H9 (cell line): ENCODE results near the gene LHFPL5. TPM values are rescaled to one million over a fixed set of nuclear protein-coding genes. Genes with fewer than 3 reads are reported as not detected.

Experiments
- DNase-seq: peaks from one replicate; pipeline ENCODE4 v3.0.0-alpha.2; 2017
- H2AFZ ChIP-seq: one replicate; pipeline ENCODE4 v1.6.1; 2013; ENCODE audit warnings: mild to moderate bottlenecking, low read length, control low read depth, moderate library complexity
- H2AK5ac ChIP-seq: 2 replicates; pipeline ENCODE4 v1.6.1; 2013; ENCODE audit warnings: low read length, control low read depth, mixed read lengths; ENCODE audit not compliant: insufficient read length
- H2BK120ac ChIP-seq: one replicate; pipeline ENCODE4 v1.6.1; 2013; ENCODE audit warnings: low read depth, mild to moderate bottlenecking, low read length, control low read depth, inconsistent platforms; ENCODE audit not compliant: poor library complexity, severe bottlenecking
- H2BK12ac ChIP-seq: 2 replicates; pipeline ENCODE4 v1.6.1; 2013; ENCODE audit warnings: low read length, control low read depth, mixed read lengths, low read depth; ENCODE audit not compliant: insufficient read length
- H2BK15ac ChIP-seq: 2 replicates; pipeline ENCODE4 v1.6.1; 2013; ENCODE audit warnings: low read depth, low read length, control low read depth
- H2BK20ac ChIP-seq: one replicate; pipeline ENCODE4 v1.6.1; 2013; ENCODE audit warnings: low read depth, mild to moderate bottlenecking, low read length, control low read depth, inconsistent platforms; ENCODE audit not compliant: poor library complexity, severe bottlenecking
- H2BK5ac ChIP-seq: 2 replicates; pipeline ENCODE4 v1.6.1; 2013; ENCODE audit warnings: low read length, control low read depth, mixed read lengths; ENCODE audit not compliant: insufficient read length
- H3K14ac ChIP-seq: 2 replicates; pipeline ENCODE4 v1.6.1; 2013; ENCODE audit warnings: low read length, control low read depth; ENCODE audit not compliant: insufficient read depth
- H3K18ac ChIP-seq: 2 replicates; pipeline ENCODE4 v1.6.1; 2013; ENCODE audit warnings: low read depth, mild to moderate bottlenecking, mixed read lengths, low read length, control low read depth; ENCODE audit not compliant: insufficient read length
- H3K23ac ChIP-seq: 2 replicates; pipeline ENCODE4 v1.6.1; 2013; ENCODE audit warnings: low read length, control low read depth, mixed read lengths, low read depth; ENCODE audit not compliant: insufficient read length
- H3K23me2 ChIP-seq: 2 replicates; pipeline ENCODE4 v1.6.1; 2013; ENCODE audit warnings: low read depth, mild to moderate bottlenecking, mixed read lengths, low read length, control low read depth; ENCODE audit not compliant: insufficient read length, poor library complexity, severe bottlenecking
- H3K27ac ChIP-seq: 2 replicates; pipeline ENCODE4 v1.5.1; 2013; ENCODE audit warnings: low read length, control low read depth, mixed read lengths, low read depth; ENCODE audit not compliant: insufficient read length
- H3K27me3 ChIP-seq: 2 replicates; pipeline ENCODE4 v1.6.1; 2013; ENCODE audit warnings: low read length, control low read depth, inconsistent platforms; ENCODE audit not compliant: insufficient read depth
- H3K4ac ChIP-seq: 2 replicates; pipeline ENCODE4 v1.6.1; 2013; ENCODE audit warnings: low read depth, mild to moderate bottlenecking, control low read depth, inconsistent platforms, low read length, moderate library complexity
- H3K4me1 ChIP-seq: 2 replicates; pipeline ENCODE4 v1.6.1; 2013; ENCODE audit warnings: low read length, control low read depth, inconsistent platforms; ENCODE audit not compliant: insufficient read depth
- H3K4me2 ChIP-seq: 2 replicates; pipeline ENCODE4 v1.6.1; 2013; ENCODE audit warnings: low read length, control low read depth, mixed read lengths; ENCODE audit not compliant: insufficient read length, insufficient read depth
- H3K56ac ChIP-seq: 2 replicates; pipeline ENCODE4 v1.6.1; 2013; ENCODE audit warnings: low read depth, mild to moderate bottlenecking, mixed read lengths, low read length, control low read depth; ENCODE audit not compliant: insufficient read length
- H3K79me1 ChIP-seq: 2 replicates; pipeline ENCODE4 v1.6.1; 2013; ENCODE audit warnings: low read depth, mild to moderate bottlenecking, moderate library complexity, low read length, control low read depth, inconsistent platforms; ENCODE audit not compliant: insufficient read depth, poor library complexity, severe bottlenecking
- H3K79me2 ChIP-seq: 2 replicates; pipeline ENCODE4 v1.6.1; 2013; ENCODE audit warnings: low read length, control low read depth, inconsistent platforms; ENCODE audit not compliant: insufficient read depth
- H3K9ac ChIP-seq: 2 replicates; pipeline ENCODE4 v1.6.1; 2013; ENCODE audit warnings: low read length, control low read depth, mixed read lengths; ENCODE audit not compliant: insufficient read length; ENCODE audit errors: extremely low read depth
- H3K9me3 ChIP-seq: one replicate; pipeline ENCODE4 v1.6.1; 2013; ENCODE audit warnings: low read depth, low read length, inconsistent platforms; ENCODE audit not compliant: control insufficient read depth
- H3T11ph ChIP-seq: one replicate; pipeline ENCODE4 v1.6.1; 2013; ENCODE audit warnings: mild to moderate bottlenecking, low read length, control low read depth, inconsistent platforms
- H4K20me1 ChIP-seq: one replicate; pipeline ENCODE4 v1.6.1; 2013; ENCODE audit not compliant: control insufficient read depth, insufficient read length, insufficient read depth
- H4K5ac ChIP-seq: 2 replicates; pipeline ENCODE4 v1.6.1; 2013; ENCODE audit warnings: low read depth, mild to moderate bottlenecking, mixed read lengths, low read length, control low read depth; ENCODE audit not compliant: insufficient read length
- H4K8ac ChIP-seq: replicated peaks from 2 replicates; pipeline ENCODE4 v1.6.1; 2013; ENCODE audit warnings: low read length, control low read depth, mixed read lengths, low read depth; ENCODE audit not compliant: insufficient read length
- H4K91ac ChIP-seq: 2 replicates; pipeline ENCODE4 v1.6.1; 2013; ENCODE audit warnings: low read depth, mild to moderate bottlenecking, moderate library complexity, mixed read lengths, low read length, control low read depth; ENCODE audit not compliant: insufficient read length
- H3K27ac Mint-ChIP-seq, 3 experiments: 2 replicates in 2 of 3; 3 replicates in 1 of 3; pipeline ENCODE4 v1.8.0; 2020 to 2021; ENCODE audit warnings: mixed read lengths in 3 of 3, mild to moderate bottlenecking in 1 of 3, moderate library complexity in 1 of 3
- H3K27me3 Mint-ChIP-seq: 2 replicates; pipeline ENCODE4 v1.8.0; 2021; ENCODE audit warnings: low read depth, mild to moderate bottlenecking, moderate library complexity, mixed read lengths
- H3K36me3 Mint-ChIP-seq, 3 experiments: 2 replicates in 2 of 3; 3 replicates in 1 of 3; pipeline ENCODE4 v1.8.0; 2020 to 2021; ENCODE audit warnings: low read depth in 3 of 3, mixed read lengths in 3 of 3; ENCODE audit not compliant: insufficient read depth in 1 of 3
- H3K4me1 Mint-ChIP-seq, 2 experiments: 2 replicates each; pipeline ENCODE4 v1.8.0; 2020; ENCODE audit warnings: mixed read lengths in 2 of 2
- H3K4me3 Mint-ChIP-seq, 2 experiments: 2 replicates in 1 of 2; 3 replicates in 1 of 2; pipeline ENCODE4 v1.8.0; 2020 to 2021; ENCODE audit warnings: mild to moderate bottlenecking in 2 of 2, mixed read lengths in 2 of 2, moderate library complexity in 1 of 2
- H3K9me3 Mint-ChIP-seq, 2 experiments: 2 replicates in 1 of 2; 3 replicates in 1 of 2; pipeline ENCODE4 v1.8.0; 2020; ENCODE audit warnings: mild to moderate bottlenecking in 2 of 2, mixed read lengths in 2 of 2, moderate library complexity in 1 of 2
- CTCF ChIP-seq: fragments of 200-600 bp; sonication (generic); conservative IDR thresholded peaks from 3 replicates; pipeline ENCODE4 v1.8.0; 2021; ENCODE audit warnings: antibody characterized with exemption, mild to moderate bottlenecking
- WGBS: extraction: QIAGEN DNeasy Blood & Tissue Kit; methylation state at CpG from one replicate; pipeline ENCODE4 v1.1.7; 2013; ENCODE audit warnings: missing lambda C conversion rate, low lambda C conversion rate, mixed read lengths; ENCODE audit not compliant: insufficient read length; ENCODE audit errors: extremely low coverage; 5-methylcytosine and 5-hydroxymethylcytosine counted together
- total RNA-seq: library from RNA; stranded (reverse); gene quantifications from 2 replicates; pipeline ENCODE4 v1.2.1, GENCODE V29; 2021

The LHFPL5 gene
- total RNA-seq, 1 experiment from 2014 or later: not detected

GRCh38 chr6:35797837-35798526, 7.2 kb upstream of the LHFPL5 start:
- no peaks in the 10 kb centered on the region for H3K9me3 ChIP-seq
- H3K18ac ChIP-seq: no peak overlapping the region
- no peak overlapping the region for H4K5ac ChIP-seq
- no peak overlapping the region for H3K56ac ChIP-seq
- H3K27ac ChIP-seq: no peak overlapping the region
- H2BK12ac ChIP-seq: no peak overlapping the region
- H3K14ac ChIP-seq: no peak overlapping the region
- H4K20me1 ChIP-seq: no peaks in the 10 kb centered on the region
- H2AK5ac ChIP-seq: no peak overlapping the region
- no peak for DNase-seq
- no CpG with 5 or more reads among the region's 8 CpGs for WGBS
- no peak overlapping the region for H4K8ac ChIP-seq
- no peaks in the 10 kb centered on the region for H3K27me3 ChIP-seq
- no peak overlapping the region for H2BK20ac ChIP-seq
- Mint-ChIP-seq H3K9me3 (no peaks in the 10 kb centered on the region; a peak in 1 of 5 replicates), H3K27ac (peak overlapping the region in 2 of 3 experiments; percentile 31 to 53; a peak in 2 of 7 replicates), H3K4me3 (no peak overlapping the region), H3K36me3 (peaks cover 0 to 2% (median 0%) of the 10 kb centered on the region in 3 experiments; a peak in 1 of 7 replicates), H3K4me1 (peaks cover 23 to 24% of the 10 kb centered on the region in 2 experiments), H3K27me3 (peaks cover 2% of the 10 kb centered on the region; the same call in 1 of the 2 replicates)
- TF ChIP-seq CTCF: 0 out of 3 replicates have a peak, but pooled peaks have one; percentile 12
- H3K23ac ChIP-seq: no peak overlapping the region
- H3K9ac ChIP-seq: no peak overlapping the region
- no peaks in the 10 kb centered on the region for H3K79me1 ChIP-seq
- H3K4me2 ChIP-seq: no peak overlapping the region
- no peak overlapping the region for H2BK5ac ChIP-seq
- peaks cover 5% of the 10 kb centered on the region; the same call in 1 of the 2 replicates for H3K4me1 ChIP-seq
- H2AFZ ChIP-seq: no peak overlapping the region
- H3T11ph ChIP-seq: no peak overlapping the region
- H2BK15ac ChIP-seq: no peak overlapping the region
- H4K91ac ChIP-seq: no peak overlapping the region
- no peaks in the 10 kb centered on the region for H3K23me2 ChIP-seq
- H3K4ac ChIP-seq: no peak overlapping the region
- H2BK120ac ChIP-seq: no peak overlapping the region
- no peaks in the 10 kb centered on the region for H3K79me2 ChIP-seq
